Middle frontal gyrus (tissue), 1 donor: ENCODE measurements around the gene EML1.
"Not testable (repeated sequence)": the region's sequence is repeated elsewhere in the genome, so short reads cannot be mapped to it uniquely, and the experiment has no call there.

Experiments
- DNase-seq: peaks from one replicate; pipeline ENCODE4 v3.0.0-alpha.2; 2015; ENCODE audit warnings: low spot score; ENCODE audit errors: extremely low spot score

The EML1 gene

GRCh38 chr14:99936738-99937474, 143.7 kb downstream of the EML1 start:
- no peak for DNase-seq

GRCh38 chr14:99937475-99938244, 144.4 kb downstream of the EML1 start:
- DNase-seq: no peak

- no peak for DNase-seq
These were observed 145.2 kb downstream of the EML1 start for GRCh38 chr14:99938376-99938775.

- DNase-seq: no peak
These were observed 145.7 kb downstream of the EML1 start for GRCh38 chr14:99938896-99939295.

- no peak for DNase-seq
These were observed 146.2 kb downstream of the EML1 start for GRCh38 chr14:99939421-99939820.

- no peak for DNase-seq
These were observed 146.9 kb downstream of the EML1 start for GRCh38 chr14:99940064-99940463.

GRCh38 chr14:99941211-99941610, 148.0 kb downstream of the EML1 start:
- no peak for DNase-seq

GRCh38 chr14:99943620-99944019, 150.4 kb downstream of the EML1 start:
- no peak for DNase-seq

GRCh38 chr14:99944241-99944651, 151.0 kb downstream of the EML1 start:
- DNase-seq: no peak

- no peak for DNase-seq
These were observed 152.8 kb downstream of the EML1 start for GRCh38 chr14:99945732-99946651.

- no peak for DNase-seq
These were observed 153.7 kb downstream of the EML1 start for GRCh38 chr14:99946652-99947489.

GRCh38 chr14:99947695-99948094, 154.5 kb downstream of the EML1 start:
- DNase-seq: no peak

GRCh38 chr14:99949011-99949732, 156.0 kb downstream of the EML1 start:
- not testable (repeated sequence) for DNase-seq

GRCh38 chr14:99950181-99950580, 157.0 kb downstream of the EML1 start:
- no peak for DNase-seq

GRCh38 chr14:99951085-99951484, 157.9 kb downstream of the EML1 start:
- DNase-seq: no peak

- no peak for DNase-seq
These were observed 158.8 kb downstream of the EML1 start for GRCh38 chr14:99952039-99952438.

- DNase-seq: no peak
These were observed 159.2 kb downstream of the EML1 start for GRCh38 chr14:99952453-99952852.

- DNase-seq: no peak
These were observed 162.7 kb downstream of the EML1 start for GRCh38 chr14:99955826-99956455.

- DNase-seq: no peak
These were observed 165.2 kb downstream of the EML1 start for GRCh38 chr14:99958380-99958779.
